Panc1 (cell line): ENCODE data around the gene DNAJC16.

Experiments used
- CTCF ChIP-seq: fragments of 450-650 bp; IDR thresholded peaks from 2 replicates; pipeline ENCODE4 v1.5.1; 2017; ENCODE audit warnings: mild to moderate bottlenecking
- POLR2AphosphoS5 ChIP-seq: IDR thresholded peaks from 2 replicates; pipeline ENCODE4 v1.6.1; 2012; ENCODE audit warnings: mild to moderate bottlenecking, low read depth, low read length, moderate library complexity

- TF ChIP-seq CTCF (no peak), POLR2AphosphoS5 (no peak)
These were observed 41.0 kb upstream of the DNAJC16 start for GRCh38 chr1:15485636-15486035.
